PC-3 (cell line): ENCODE data around the gene SP3. TPM values are rescaled to one million over a fixed set of nuclear protein-coding genes. Genes with fewer than 3 reads are reported as not detected.

Source experiments
- ATAC-seq: fragments of 200-7000 bp; cut with Tn5 transposase; 2 replicates; pipeline ENCODE4 v1.9.1; 2020; ENCODE audit warnings: mild to moderate bottlenecking, moderate library complexity
- BruUV-seq: library from RNA; stranded (reverse); fragments of 400-500 nt; replicated peaks from 2 replicates; lab custom pipeline; 2021; lab: Mats Ljungman, UMichigan
- CTCF ChIA-PET: fragments of 300-600 bp; sonication (Branson Sonifier 250); formaldehyde crosslinking; loops from one replicate; lab custom pipeline; 2022; ENCODE audit warnings: antibody characterized with exemption; lab: Charles Lee
- POLR2A ChIA-PET: fragments of 300-600 bp; sonication (Branson Sonifier 250); formaldehyde crosslinking; loops from one replicate; lab custom pipeline; 2022; ENCODE audit warnings: antibody characterized with exemption; ENCODE audit not compliant: unreplicated experiment; lab: Charles Lee
- DNase-seq: peaks from one replicate; pipeline ENCODE4 v3.0.0-alpha.2; 2015
- H2AFZ ChIP-seq: fragments of 300-600 bp; sonication (generic); 2 replicates; pipeline ENCODE4 v1.6.0; 2016; ENCODE audit warnings: antibody characterized with exemption, low read length
- H3F3A ChIP-seq: fragments of 300-600 bp; sonication (generic); one replicate; pipeline ENCODE4 v1.6.0; 2017; ENCODE audit warnings: antibody characterized with exemption, low read length, control low read depth, mild to moderate bottlenecking; ENCODE audit not compliant: unreplicated experiment
- H3K27ac ChIP-seq: fragments of 300-600 bp; sonication (generic); 2 replicates; pipeline ENCODE4 v1.5.1; 2016; ENCODE audit warnings: mild to moderate bottlenecking, low read length
- H3K27me3 ChIP-seq: fragments of 300-600 bp; sonication (generic); 2 replicates; pipeline ENCODE4 v1.6.1; 2016; ENCODE audit warnings: low read length, mixed read lengths
- H3K36me3 ChIP-seq: fragments of 300-600 bp; sonication (generic); 2 replicates; pipeline ENCODE4 v1.6.1; 2016; ENCODE audit warnings: low read depth, mixed run types, low read length, mixed read lengths
- H3K4me1 ChIP-seq: fragments of 300-600 bp; sonication (generic); 2 replicates; pipeline ENCODE4 v1.5.1; 2016; ENCODE audit warnings: low read length; ENCODE audit not compliant: insufficient read depth
- H3K4me2 ChIP-seq: fragments of 300-600 bp; sonication (generic); 2 replicates; pipeline ENCODE4 v1.6.0; 2016; ENCODE audit warnings: low read length
- H3K4me3 ChIP-seq: fragments of 300-600 bp; sonication (generic); 2 replicates; pipeline ENCODE4 v1.5.1; 2016; ENCODE audit warnings: mild to moderate bottlenecking, low read length, mixed read lengths
- H3K79me2 ChIP-seq: fragments of 300-600 bp; sonication (generic); 2 replicates; pipeline ENCODE4 v1.6.1; 2017; ENCODE audit warnings: low read length, mixed read lengths
- H3K9ac ChIP-seq: fragments of 300-600 bp; sonication (generic); 2 replicates; pipeline ENCODE4 v1.6.0; 2016; ENCODE audit warnings: mild to moderate bottlenecking, low read length
- H3K9me2 ChIP-seq: fragments of 300-600 bp; sonication (generic); replicated peaks from 2 replicates; pipeline ENCODE4 v1.6.1; 2016; ENCODE audit warnings: mixed run types, low read length, mixed read lengths
- H3K9me3 ChIP-seq: fragments of 300-600 bp; sonication (generic); 2 replicates; pipeline ENCODE4 v1.6.1; 2016; ENCODE audit warnings: low read length, mixed read lengths
- H4K20me1 ChIP-seq: fragments of 300-600 bp; sonication (generic); 2 replicates; pipeline ENCODE4 v1.6.1; 2016; ENCODE audit warnings: low read length, mixed read lengths
- CTCF ChIP-seq: fragments of 300-600 bp; sonication (generic); conservative IDR thresholded peaks from 2 replicates; pipeline ENCODE4 v1.5.1; 2017; ENCODE audit warnings: antibody characterized with exemption, low read depth, mild to moderate bottlenecking, low read length
- EZH2 ChIP-seq: fragments of 300-600 bp; sonication (generic); IDR thresholded peaks from one replicate; pipeline ENCODE4 v1.6.1; 2017; ENCODE audit warnings: antibody characterized with exemption, mild to moderate bottlenecking, low read length; ENCODE audit not compliant: unreplicated experiment
- EZH2phosphoT487 ChIP-seq: fragments of 300-600 bp; sonication (generic); IDR thresholded peaks from 2 replicates; pipeline ENCODE4 v1.6.1; 2018; ENCODE audit warnings: mild to moderate bottlenecking, antibody characterized with exemption, low read length, borderline replicate concordance
- intact Hi-C: fragments of 100-400 bp; cut with micrococcal nuclease; formaldehyde crosslinking; loops from 2 replicates; pipeline ENCODE4 v1.9.0; 2023
- total RNA-seq: library from RNA; depleted of rRNA; stranded (reverse); fragments of >200 nt; gene quantifications from 2 replicates; pipeline ENCODE4 v1.2.3, GENCODE V29; 2014

Gene SP3
- total RNA-seq, 1 experiment from 2014 or later = 117 TPM

GRCh38 chr2:173963817-173964564, 1.2 kb downstream of the SP3 start:
- Histone ChIP-seq H4K20me1 (peaks cover 26% of the 10 kb centered on the region), H3K9ac (peak overlapping the region; percentile 79), H3K79me2 (peaks cover 54% of the 10 kb centered on the region), H3K27me3 (no peaks in the 10 kb centered on the region), H3K9me2 (no peaks in the 10 kb centered on the region), H3K9me3 (no peaks in the 10 kb centered on the region), H3K27ac (peak overlapping the region; percentile 93), H3K4me3 (peak overlapping the region; percentile 77), H3K36me3 (0 out of 2 replicates have a peak, but pooled peaks cover 12% of the 10 kb centered on the region), H3K4me2 (peak overlapping the region; percentile 65), H3K4me1 (peaks cover 33% of the 10 kb centered on the region), H2AFZ (0 out of 2 replicates have a peak overlapping the region, but pooled peaks have one; percentile 46), H3F3A (no peaks in the 10 kb centered on the region)
- ChIA-PET CTCF (no interaction called here), POLR2A (interaction anchor here (0.5 to 0.7 kb wide), 3 partner anchors 92 to 378 kb away, joined by 3 to 5 read pairs (median 3); no protein-coding TSS in a partner anchor)
- peak; percentile 80 for DNase-seq
- intact Hi-C loops = loop anchor here (2.0 to 10.0 kb wide), 8 partner anchors 53 to 1201 kb away; partner anchors contain the start of gene ATF2
- BruUV-seq = no TSS peak
- peak; percentile 49 for ATAC-seq
- TF ChIP-seq EZH2phosphoT487 = peak; percentile 89
- TF ChIP-seq CTCF = no peak

- peaks cover 60% of the 10 kb centered on the region for H3K79me2 ChIP-seq
- H2AFZ ChIP-seq = peak overlapping the region; percentile 52; the same call in 1 of the 2 replicates
- H3K4me2 ChIP-seq = peak overlapping the region; percentile 83
- H3K27me3 ChIP-seq = no peaks in the 10 kb centered on the region
- ChIA-PET POLR2A (interaction anchor here (0.5 kb wide), 1 partner anchor 92 kb away, joined by 3 read pairs; no protein-coding TSS in a partner anchor), CTCF (no interaction called here)
- peaks cover 40% of the 10 kb centered on the region for H3K4me1 ChIP-seq
- peak overlapping the region; percentile 93 for H3K27ac ChIP-seq
- BruUV-seq = no TSS peak
- H3K4me3 ChIP-seq = peak overlapping the region; percentile 77
- TF ChIP-seq EZH2phosphoT487 (no peak), CTCF (no peak; the same call in 1 of the 2 replicates), EZH2 (no peak)
- H3K36me3 ChIP-seq = 0 out of 2 replicates have a peak, but pooled peaks cover 12% of the 10 kb centered on the region
- intact Hi-C loops = loop anchor here (2.0 to 10.0 kb wide), 8 partner anchors 53 to 1201 kb away; partner anchors contain the start of gene ATF2
- H4K20me1 ChIP-seq = peaks cover 32% of the 10 kb centered on the region
- peak; percentile 5 for ATAC-seq
- no peaks in the 10 kb centered on the region for H3F3A ChIP-seq
- H3K9me2 ChIP-seq = no peaks in the 10 kb centered on the region
- H3K9ac ChIP-seq = peak overlapping the region; percentile 79
- no peaks in the 10 kb centered on the region for H3K9me3 ChIP-seq
- peak; percentile 63 for DNase-seq
Measured at GRCh38 chr2:173963323-173963816, 1.8 kb downstream of the SP3 start.
